GOT3 (cell line): Measurements from ENCODE around the gene SNED1.

Experiments
- DNase-seq: peaks from one replicate; lab custom pipeline; 2025; ENCODE audit warnings: mixed read lengths; lab: John Stamatoyannopoulos, UW

The SNED1 gene

DNA sequence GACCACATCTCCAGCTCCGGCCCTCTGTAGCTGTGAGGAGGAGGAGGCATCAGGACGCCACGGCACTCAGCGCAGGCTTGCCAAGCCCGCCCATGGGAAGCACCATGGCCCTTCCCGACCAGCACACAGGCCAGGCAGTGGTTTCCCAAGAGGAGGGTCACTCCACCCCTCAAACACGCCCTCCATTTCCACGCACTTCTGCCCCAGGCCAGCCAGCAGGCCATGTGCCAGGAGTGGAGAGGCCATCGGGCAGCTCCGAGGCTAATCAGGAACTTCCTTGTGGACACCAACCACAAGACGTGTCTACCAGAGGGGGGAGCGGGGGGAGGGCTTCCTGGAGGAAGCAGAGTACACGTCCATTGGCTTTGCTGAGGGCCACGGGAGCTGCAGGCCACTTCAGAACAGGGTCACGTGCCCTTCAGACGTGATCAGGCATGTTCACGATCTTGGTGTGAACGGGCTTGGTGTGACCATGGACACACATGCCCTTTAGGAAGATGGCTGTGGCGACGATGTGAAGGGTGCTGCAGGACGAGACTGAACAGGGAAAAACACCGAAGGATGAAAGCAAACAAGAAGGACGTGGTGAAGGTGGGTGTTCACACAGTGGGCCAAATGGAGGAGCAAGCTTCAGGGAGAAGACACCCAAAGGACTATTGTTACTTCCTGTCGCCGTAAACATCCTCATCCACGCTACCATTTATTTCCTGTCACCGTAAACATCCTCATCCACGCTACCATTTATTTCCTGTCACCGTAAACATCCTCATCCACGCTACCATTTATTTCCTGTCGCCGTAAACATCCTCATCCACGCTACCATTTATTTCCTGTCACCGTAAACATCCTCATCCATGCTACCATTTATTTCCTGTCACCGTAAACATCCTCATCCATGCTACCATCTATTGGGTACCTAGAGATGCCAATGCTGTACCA lies 110.1 kb downstream of the SNED1 start:
- DNase-seq: no peak

DNA sequence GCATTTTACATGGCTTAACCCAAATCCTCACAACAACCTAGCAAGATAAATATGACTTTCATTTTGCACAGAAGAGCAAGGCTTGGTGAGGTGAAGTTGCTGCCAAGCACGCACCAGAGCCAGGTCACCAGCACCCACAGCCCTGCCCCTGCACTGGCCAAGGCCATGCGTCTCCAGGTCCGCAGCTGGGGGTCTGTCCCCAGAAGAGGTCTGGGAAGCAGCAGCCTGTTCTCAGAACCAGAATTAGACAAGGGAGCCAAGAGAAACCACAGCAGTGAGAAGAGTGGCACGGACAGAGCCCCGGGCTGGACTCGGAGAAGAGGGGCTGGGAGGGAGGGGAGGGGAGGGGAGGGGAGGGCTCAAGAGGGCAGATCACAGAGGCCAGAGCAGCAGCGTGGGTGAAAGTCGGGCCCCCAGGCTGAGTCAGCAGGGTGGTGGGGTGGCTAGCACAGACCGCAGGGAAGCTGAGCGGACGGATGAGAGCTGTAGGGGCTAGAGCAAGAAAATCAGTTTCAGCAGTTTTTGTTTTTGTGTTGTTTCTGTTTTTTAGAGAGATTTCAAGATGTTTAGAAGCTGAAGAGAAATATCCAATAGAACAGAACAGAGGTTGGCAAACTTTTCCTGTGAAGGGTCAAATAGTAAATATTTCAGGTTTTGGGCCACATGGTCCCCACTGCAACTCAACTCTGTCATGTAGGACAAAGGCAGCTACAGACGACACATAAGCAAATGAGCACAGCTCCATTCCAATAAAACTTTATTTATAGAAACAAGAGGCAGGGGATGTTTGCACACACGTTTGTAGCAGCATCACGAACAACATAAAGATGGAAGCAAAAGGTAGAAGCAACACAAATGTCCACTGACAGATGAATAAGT lies 111.0 kb downstream of the SNED1 start:
- no peak for DNase-seq

GRCh38 chr2:241110089-241110606 lies 111.7 kb downstream of the SNED1 start:
- DNase-seq: no peak

DNA sequence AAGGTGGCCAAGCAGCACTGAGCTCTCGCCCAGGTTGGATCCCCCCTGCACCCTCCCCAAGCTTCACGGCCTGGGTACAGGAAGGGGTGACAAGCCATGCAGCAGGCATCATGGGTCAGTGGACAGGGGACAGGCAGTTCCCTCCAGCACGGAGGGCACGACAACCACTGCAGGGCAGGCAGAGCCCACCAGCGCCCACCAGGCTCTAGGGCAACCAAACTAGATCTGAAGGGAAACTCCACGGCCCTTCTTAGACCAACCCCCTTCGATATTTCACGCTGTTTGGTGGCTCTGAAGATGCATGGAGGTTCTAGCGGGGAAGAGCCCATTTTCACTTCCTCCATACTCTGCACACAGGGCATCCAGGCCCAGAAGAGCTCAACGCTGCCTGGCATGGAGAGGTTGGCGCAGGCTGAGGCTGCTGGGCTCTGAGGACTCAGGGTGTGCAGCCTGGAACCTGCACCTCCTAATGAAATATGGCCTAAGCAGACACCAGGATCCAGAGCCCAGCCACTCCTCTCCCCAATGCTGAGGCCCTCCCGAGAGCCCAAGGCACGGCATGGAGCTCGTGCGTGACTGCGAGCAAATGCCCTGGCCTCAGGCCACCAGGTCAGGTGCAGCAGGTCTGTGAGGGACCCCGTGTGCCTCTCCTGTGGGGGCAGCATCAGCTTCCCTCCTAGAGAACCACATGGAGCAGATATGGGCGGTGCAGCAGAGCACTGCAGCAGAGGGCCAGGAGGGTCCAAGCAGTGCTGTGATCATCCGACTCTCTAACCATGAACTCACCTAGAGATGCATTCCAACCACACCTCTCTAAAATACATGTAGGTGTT lies 112.4 kb downstream of the SNED1 start:
- no peak for DNase-seq

DNA sequence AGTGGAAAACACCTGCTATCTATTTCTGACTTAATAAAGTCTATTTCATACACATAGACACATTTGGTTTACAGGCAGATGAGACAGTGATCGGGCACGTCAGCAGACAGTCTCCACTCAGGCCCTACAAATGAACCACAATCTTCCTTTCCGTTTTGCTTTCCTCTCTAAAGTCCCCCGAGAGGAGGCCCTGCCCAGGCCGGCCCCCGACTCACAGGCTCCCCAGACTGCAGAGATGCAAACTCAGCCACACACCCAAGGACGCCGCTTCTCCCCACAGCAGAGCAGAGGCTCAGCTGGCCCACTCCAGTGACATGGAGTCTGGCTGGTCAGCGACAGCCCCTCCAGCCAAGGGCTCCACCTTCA lies 113.0 kb downstream of the SNED1 start:
- no peak for DNase-seq

- DNase-seq: no peak
Observed at GRCh38 chr2:241112046-241112445, 113.6 kb downstream of the SNED1 start.

GRCh38 chr2:241112592-241112991 lies 114.2 kb downstream of the SNED1 start:
- DNase-seq: no peak

DNA sequence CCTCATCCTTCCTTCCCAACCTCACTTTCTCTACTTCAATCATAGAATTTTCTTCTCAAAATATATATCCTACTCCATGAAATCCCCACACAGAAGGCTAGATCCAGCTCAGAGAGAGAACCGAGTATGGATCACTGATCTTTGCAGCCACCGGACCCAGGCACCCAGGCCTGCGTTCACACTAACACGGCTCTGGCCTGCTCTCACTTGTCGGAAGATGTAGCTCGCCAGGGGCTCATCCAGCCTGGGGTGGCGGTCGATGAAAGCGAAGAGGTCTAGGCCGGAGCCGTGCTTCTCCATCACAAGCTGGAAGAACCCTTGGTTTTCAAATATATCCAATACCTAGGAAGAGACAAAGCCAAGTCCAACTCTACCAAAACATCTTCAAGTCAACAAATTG lies 116.4 kb downstream of the SNED1 start:
- DNase-seq: no peak

DNA sequence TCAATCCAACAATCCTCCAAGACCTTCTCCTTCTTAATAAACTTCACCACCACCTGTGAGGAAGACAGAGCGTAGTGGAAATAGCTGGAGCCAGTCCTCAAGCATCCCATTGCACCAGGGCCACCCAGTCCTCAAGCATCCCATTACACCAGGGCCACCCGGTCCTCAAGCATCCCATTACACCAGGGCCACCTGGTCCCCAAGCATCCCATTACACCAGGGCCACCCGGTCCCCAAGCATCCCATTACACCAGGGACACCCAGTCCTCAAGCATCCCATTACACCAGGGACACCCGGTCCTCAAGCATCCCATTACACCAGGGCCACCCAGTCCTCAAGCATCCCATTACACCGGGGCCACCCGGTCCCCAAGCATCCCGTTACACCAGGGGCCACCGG lies 116.9 kb downstream of the SNED1 start:
- no peak for DNase-seq

DNA sequence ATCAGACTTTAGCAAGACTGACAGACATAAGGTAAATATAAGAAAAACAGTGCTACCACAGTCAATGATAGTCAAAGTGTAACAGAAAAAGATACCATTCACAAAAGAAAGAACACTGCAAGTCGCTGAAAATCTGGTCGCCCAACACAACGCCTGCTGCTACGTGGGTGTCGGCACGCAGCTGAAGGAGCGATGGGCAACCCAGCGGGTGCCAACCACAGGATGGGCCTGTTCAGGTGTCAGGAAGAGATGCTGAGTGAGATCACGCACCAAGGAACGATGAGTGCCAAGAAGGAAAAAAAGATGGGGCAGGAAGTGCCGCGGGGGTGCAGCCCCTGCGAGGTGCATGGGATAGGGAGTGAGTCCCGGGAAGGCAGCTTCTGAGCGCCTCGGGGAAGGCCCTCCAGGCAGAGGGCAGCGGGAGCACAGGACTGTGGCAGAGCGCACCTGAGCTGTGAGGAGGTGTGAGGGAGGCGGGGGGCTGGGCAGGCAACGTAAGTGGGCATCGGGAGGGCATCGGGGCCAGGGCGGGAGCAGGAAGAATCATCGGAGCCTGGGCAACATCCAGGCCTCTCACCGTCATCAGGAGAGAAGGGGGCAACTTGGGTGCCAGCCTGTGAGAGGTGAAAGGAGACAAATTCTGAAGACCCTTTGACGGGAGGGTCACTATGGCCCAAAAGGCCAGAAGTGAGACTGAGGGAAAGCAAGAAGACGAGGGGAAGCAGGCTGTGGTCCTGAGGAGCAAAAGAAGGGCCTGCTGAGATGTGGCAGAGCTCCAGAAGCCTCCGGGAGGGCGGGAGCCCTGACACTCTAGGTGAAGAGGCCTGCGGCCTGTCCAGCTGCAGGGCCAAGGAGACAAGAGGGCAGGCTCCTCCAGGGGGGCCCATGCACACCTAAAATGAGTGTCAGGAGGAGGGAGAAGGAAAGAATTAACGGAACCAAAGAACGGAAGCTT lies 118.5 kb downstream of the SNED1 start:
- DNase-seq: no peak

DNA sequence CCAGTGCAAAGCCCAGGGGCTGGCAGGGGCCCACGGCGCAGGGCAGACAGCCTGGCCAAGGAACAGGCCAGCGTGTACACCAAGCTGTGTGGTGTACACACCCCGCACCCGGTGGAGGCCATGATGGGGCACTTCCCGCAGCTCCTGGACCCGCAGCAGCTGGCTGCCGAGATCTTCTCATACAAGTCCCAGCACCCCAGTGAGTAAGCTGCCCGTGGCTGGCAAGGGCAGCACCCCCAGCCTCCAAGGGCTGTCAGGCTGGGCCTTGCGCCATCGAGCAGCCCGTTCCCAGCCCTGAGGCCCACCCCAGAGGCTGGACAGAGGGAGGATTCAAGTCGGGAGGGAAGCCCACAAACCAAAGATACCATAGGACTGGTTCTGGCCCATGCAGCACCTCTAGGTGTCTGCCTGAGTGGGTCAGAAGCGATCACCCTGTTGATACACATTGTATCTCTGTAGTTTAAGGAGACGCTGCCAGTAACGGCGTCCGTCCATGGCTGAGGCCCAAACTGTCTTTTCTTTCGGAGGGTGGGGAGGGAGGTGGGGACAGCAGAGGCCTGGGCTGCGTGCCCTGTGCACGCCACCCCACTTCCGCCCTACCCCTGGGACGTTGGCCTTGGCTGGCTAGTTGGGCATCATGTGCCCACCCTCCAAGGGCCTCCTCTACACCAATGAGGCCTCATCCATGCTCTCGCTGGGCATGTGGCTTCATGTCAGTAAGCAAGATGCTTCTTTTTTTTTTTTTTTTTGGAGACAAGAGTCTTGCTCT lies 120.5 kb downstream of the SNED1 start:
- DNase-seq: no peak

DNA sequence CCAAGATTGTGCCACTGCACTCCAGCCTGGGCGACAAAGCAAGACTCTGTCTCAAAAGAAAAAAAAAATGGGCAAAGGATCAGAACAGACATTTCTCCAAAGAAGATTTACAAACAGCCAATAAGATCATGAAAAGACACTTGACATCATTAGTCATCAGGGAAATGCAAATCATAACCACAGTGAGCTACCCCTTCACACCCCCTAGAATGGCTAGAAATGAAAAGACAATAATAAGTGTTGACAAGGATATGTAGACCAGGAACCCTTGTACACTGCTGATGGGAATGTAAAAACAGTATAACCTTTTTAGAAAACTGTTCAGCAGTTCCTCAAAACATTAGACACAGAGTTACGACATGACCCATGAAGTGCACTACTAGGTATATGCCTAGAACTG lies 122.0 kb downstream of the SNED1 start:
- DNase-seq: no peak

DNA sequence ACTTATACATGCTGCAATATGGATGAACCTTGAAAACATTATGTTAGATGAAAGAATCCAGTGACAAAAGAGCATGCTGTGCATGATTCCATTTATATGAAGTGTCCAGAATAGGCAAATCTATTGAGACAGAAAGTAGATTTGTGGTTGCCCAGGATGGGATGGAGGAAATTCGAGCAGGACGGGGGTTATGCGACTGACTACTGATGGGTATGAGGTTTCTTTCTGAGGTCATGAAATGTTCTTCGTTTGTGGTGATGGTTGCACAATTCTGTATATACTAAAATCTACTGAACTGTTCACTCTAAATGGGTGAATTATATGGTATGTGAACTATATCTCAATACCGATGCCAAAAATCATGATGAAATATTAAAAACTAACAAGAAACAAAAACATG lies 122.6 kb downstream of the SNED1 start:
- DNase-seq: no peak

DNA sequence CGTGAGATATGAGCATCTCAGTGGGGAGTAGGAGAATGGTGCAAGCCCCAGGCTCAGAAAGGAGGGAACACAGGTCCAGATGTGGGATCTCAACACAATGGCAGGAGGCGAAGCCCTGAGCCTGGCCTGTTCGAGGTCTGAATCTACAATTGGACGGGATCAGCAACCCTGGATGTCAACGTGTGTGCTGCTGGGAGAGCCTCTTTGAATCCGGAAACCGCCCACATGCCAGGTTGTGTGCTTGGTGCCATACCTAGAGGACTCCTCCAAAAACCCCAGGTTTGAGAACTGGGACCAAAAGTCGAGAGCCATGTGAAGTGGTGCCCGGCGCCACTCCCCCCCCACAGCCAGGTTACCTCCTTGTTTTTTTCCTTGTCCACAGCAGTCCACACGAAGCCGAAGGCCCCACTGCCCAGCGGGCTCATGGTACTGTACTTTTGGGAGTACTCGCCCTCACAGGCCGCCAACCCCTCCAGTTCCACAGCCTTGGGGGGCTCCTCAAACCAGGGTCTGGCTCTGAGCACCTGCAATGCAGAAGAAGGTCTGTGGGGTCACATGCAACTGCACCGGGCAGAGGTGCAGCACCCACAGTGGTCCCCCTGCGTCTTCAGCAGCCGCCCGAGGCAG lies 124.1 kb downstream of the SNED1 start:
- DNase-seq: no peak

DNA sequence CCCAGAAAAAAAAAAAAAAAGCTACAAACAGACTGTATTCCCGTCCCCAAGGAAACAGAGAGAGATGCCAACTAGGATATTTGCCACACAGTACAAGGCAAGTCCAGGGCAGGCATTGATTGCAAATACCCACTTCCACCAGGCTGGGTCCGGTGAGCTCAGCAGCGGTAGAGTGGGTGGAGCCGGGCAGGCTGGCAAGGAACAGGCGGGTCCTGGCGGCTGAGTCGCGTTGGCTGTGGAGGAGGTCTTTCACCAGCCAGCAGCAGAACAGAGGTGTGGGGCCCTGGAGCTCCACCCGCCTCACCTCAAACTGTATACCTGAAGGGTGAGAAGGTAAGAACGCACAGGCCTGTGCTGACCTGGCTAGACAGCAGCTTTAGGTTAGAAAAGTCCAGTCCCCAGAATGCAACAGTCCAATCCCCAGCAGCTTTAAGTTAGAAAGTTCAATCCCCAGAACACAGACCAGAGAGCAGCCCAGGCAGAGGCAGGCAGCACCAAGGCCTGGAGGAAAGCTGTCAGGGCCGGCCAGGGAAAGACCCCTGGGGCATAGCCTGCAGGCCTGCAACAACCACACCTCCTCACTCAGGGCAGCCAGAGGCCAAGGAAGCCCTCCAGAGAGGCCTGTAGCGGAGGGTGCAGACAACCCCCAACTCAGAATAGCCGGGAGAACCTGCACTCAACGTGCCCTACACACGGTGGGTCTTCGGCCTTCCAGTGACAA lies 125.6 kb downstream of the SNED1 start:
- no peak for DNase-seq

GRCh38 chr2:241125626-241126025 lies 127.2 kb downstream of the SNED1 start:
- DNase-seq: no peak

DNA sequence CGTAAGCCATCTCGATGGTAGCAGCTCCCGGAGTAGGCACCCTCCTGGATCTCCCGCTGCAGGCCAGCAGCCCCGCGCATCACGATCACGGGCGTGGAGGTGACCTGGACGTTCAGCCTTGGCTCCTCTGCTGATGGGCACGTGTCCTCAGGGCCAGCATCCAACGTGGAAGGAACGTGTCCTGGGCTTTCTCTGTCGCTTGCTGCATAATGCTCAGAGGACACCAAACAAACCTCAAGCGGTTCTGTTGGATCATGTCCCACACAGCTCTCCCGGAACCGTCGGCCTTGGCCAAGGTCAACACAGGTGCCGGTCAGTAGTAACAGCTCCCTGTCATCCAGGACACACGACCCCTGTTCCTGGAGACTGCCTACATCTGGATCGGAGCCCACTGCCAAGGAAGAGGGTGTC lies 127.8 kb downstream of the SNED1 start:
- DNase-seq: no peak

DNA sequence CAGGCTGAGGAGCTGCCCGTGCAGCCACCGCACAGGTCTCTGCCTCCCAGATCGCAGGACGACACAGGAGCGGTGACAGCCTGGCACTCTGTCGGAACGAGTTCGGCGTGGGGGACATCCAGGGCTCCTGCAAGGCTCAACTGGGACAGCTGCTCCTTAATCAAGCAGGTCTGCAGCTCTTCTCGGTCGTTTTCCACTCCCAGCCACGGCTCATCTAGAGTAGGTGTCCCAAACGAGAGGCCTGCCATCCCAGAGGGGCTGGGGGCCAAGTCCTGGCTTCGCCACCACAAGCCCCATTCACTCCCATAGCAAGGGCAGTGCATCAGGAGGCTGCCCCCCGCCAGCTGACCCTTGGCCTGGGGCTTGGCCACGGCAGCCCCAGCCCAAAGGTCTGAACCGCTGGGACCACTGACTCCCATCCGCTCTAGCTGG lies 128.4 kb downstream of the SNED1 start:
- DNase-seq: no peak

DNA sequence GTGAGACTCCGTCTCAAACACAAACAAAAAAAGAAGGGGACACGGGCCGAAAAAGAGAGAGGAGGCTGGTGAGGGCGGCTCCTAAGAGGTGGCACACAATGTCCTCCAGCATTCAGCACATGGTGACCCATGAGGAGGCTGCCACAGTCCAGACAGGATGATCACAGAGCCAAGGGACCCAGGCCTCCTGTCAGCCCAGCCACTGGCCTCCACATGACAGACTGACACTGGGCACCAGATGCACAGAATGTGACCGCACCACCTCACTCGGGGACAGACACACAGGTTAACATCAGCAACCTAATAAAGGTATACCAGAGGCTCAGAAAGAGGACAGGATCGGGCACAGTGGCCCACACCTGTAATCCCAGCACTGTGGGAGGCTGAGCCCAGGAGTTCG lies 129.8 kb downstream of the SNED1 start:
- DNase-seq: no peak
